PC-9 (cell line): Measurements from ENCODE around the gene PSMB2. TPM values are rescaled to one million over a fixed set of nuclear protein-coding genes. Genes with fewer than 3 reads are reported as not detected.

ENCODE experiments used
- BruUV-seq: library from RNA; stranded (reverse); fragments of 400-500 nt; replicated peaks from 2 replicates; lab custom pipeline; 2021; lab: Mats Ljungman, UMichigan
- CTCF ChIA-PET: fragments of 300-600 bp; sonication (Branson Sonifier 250); formaldehyde crosslinking; loops from one replicate; lab custom pipeline; 2022; ENCODE audit warnings: antibody characterized with exemption; lab: Charles Lee
- POLR2A ChIA-PET: fragments of 300-600 bp; sonication (Branson Sonifier 250); formaldehyde crosslinking; loops from one replicate; lab custom pipeline; 2022; ENCODE audit warnings: antibody characterized with exemption; ENCODE audit not compliant: unreplicated experiment; lab: Charles Lee
- DNase-seq, 2 experiments: peaks; one replicate each; pipeline versions ENCODE4 v3.0.0 to v3.0.0-alpha.2; 2015 to 2022; ENCODE audit warnings: mixed read lengths in 1 of 2
- H2AFZ ChIP-seq: fragments of 200-600 bp; sonication (generic); 2 replicates; pipeline ENCODE4 v1.8.1; 2017; ENCODE audit warnings: antibody characterized with exemption
- H3F3A ChIP-seq: fragments of 200-600 bp; sonication (generic); 2 replicates; pipeline ENCODE4 v1.8.1; 2017; ENCODE audit warnings: antibody characterized with exemption, mild to moderate bottlenecking, low read depth; ENCODE audit not compliant: insufficient read depth
- H3K27ac ChIP-seq: fragments of 200-600 bp; sonication (generic); 2 replicates; pipeline ENCODE4 v1.6.1; 2016; ENCODE audit warnings: mixed run types
- H3K27me3 ChIP-seq: fragments of 200-600 bp; sonication (generic); 2 replicates; pipeline ENCODE4 v1.6.1; 2016; ENCODE audit warnings: low read depth, mixed run types; ENCODE audit not compliant: insufficient read depth
- H3K36me3 ChIP-seq: fragments of 200-600 bp; sonication (generic); 2 replicates; pipeline ENCODE4 v1.6.1; 2016; ENCODE audit warnings: low read depth, mixed run types
- H3K4me1 ChIP-seq: fragments of 200-600 bp; sonication (generic); replicated peaks from 2 replicates; pipeline ENCODE4 v1.6.1; 2016; ENCODE audit warnings: mixed run types; ENCODE audit not compliant: insufficient read depth
- H3K4me2 ChIP-seq: fragments of 200-600 bp; sonication (generic); 2 replicates; pipeline ENCODE4 v1.6.1; 2017; ENCODE audit warnings: mixed run types
- H3K4me3 ChIP-seq: fragments of 200-600 bp; sonication (generic); 2 replicates; pipeline ENCODE4 v1.6.1; 2016; ENCODE audit warnings: mixed run types
- H3K79me2 ChIP-seq: fragments of 200-600 bp; sonication (generic); 2 replicates; pipeline ENCODE4 v1.6.1; 2017; ENCODE audit warnings: low read depth, mixed run types
- H3K9me2 ChIP-seq: fragments of 200-600 bp; sonication (generic); 2 replicates; pipeline ENCODE4 v1.8.1; 2017; ENCODE audit warnings: mild to moderate bottlenecking; ENCODE audit not compliant: insufficient read depth
- H3K9me3 ChIP-seq: fragments of 200-600 bp; sonication (generic); 2 replicates; pipeline ENCODE4 v1.8.1; 2016; ENCODE audit warnings: low read depth; ENCODE audit not compliant: insufficient read depth
- H4K20me1 ChIP-seq: fragments of 200-600 bp; sonication (generic); 2 replicates; pipeline ENCODE4 v1.8.1; 2017; ENCODE audit not compliant: insufficient read depth
- CTCF ChIP-seq: fragments of 200-600 bp; sonication (generic); conservative IDR thresholded peaks from 2 replicates; pipeline ENCODE4 v1.6.1; 2017; ENCODE audit warnings: mixed run types, antibody characterized with exemption, mild to moderate bottlenecking, moderate library complexity
- EZH2 ChIP-seq: fragments of 200-600 bp; sonication (generic); IDR thresholded peaks from 2 replicates; pipeline ENCODE4 v1.8.0; 2017; ENCODE audit warnings: antibody characterized with exemption, low read depth
- intact Hi-C: fragments of 100-400 bp; cut with micrococcal nuclease; formaldehyde crosslinking; loops from one replicate; pipeline ENCODE4 v1.10.0; 2022; ENCODE audit not compliant: unreplicated experiment
- total RNA-seq: library from RNA; stranded (reverse); gene quantifications from 2 replicates; pipeline ENCODE4 v1.2.3, GENCODE V29; 2021

The PSMB2 gene
- total RNA-seq, 1 experiment from 2014 or later = 206 TPM

GRCh38 chr1:35595684-35596083 lies 45.6 kb downstream of the PSMB2 start:
- ChIA-PET POLR2A (no interaction called here), CTCF (no interaction called here)
- Histone ChIP-seq H3K27me3 (no peaks in the 10 kb centered on the region), H2AFZ (no peak overlapping the region), H3K4me1 (no peaks in the 10 kb centered on the region), H3K4me3 (no peak overlapping the region), H4K20me1 (peaks cover 3% of the 10 kb centered on the region; the same call in 1 of the 2 replicates), H3F3A (no peaks in the 10 kb centered on the region), H3K9me3 (no peaks in the 10 kb centered on the region), H3K4me2 (no peak overlapping the region), H3K9me2 (no peaks in the 10 kb centered on the region), H3K36me3 (0 out of 2 replicates have a peak, but pooled peaks cover 5% of the 10 kb centered on the region), H3K27ac (no peak overlapping the region), H3K79me2 (no peaks in the 10 kb centered on the region)
- TF ChIP-seq CTCF = no peak
- no peak for TF ChIP-seq EZH2
- BruUV-seq = no TSS peak
- intact Hi-C loops = no loop called here
- no peak for DNase-seq

GRCh38 chr1:35594005-35594760 lies 47.1 kb downstream of the PSMB2 start:
- H3K4me2 ChIP-seq = no peak overlapping the region
- TF ChIP-seq EZH2 (no peak), CTCF (no peak)
- no peak overlapping the region for H3K27ac ChIP-seq
- POLR2A ChIA-PET = no interaction called here
- H3K36me3 ChIP-seq = no peaks in the 10 kb centered on the region
- H3F3A ChIP-seq = no peaks in the 10 kb centered on the region
- H3K79me2 ChIP-seq = no peaks in the 10 kb centered on the region
- H2AFZ ChIP-seq = no peak overlapping the region
- intact Hi-C loops = no loop called here
- BruUV-seq = TSS peak; percentile 5
- CTCF ChIA-PET = interaction anchor here (0.6 kb wide), 1 partner anchor 121 kb away, joined by 3 read pairs; no protein-coding TSS in a partner anchor
- H3K9me3 ChIP-seq = no peaks in the 10 kb centered on the region
- no peaks in the 10 kb centered on the region for H3K27me3 ChIP-seq
- H3K9me2 ChIP-seq = no peaks in the 10 kb centered on the region
- no peak for DNase-seq
- peaks cover 3% of the 10 kb centered on the region; the same call in 1 of the 2 replicates for H4K20me1 ChIP-seq
- H3K4me3 ChIP-seq = no peak overlapping the region
- no peaks in the 10 kb centered on the region for H3K4me1 ChIP-seq

- Histone ChIP-seq H3K9me3 (no peaks in the 10 kb centered on the region), H3K27me3 (no peaks in the 10 kb centered on the region), H3K4me2 (no peak overlapping the region), H3K27ac (no peak overlapping the region), H3K9me2 (no peaks in the 10 kb centered on the region), H2AFZ (no peak overlapping the region), H3K4me3 (no peak overlapping the region), H4K20me1 (no peaks in the 10 kb centered on the region), H3K36me3 (no peaks in the 10 kb centered on the region), H3K4me1 (no peaks in the 10 kb centered on the region), H3K79me2 (no peaks in the 10 kb centered on the region), H3F3A (no peaks in the 10 kb centered on the region)
- BruUV-seq = no TSS peak
- peak in 1 of 2 experiments; percentile 22 for DNase-seq
- ChIA-PET CTCF (interaction anchor here (0.6 kb wide), 1 partner anchor 24 kb away, joined by 3 read pairs; no protein-coding TSS in a partner anchor), POLR2A (interaction anchor here (0.7 kb wide), 1 partner anchor 26 kb away, joined by 7 read pairs; no protein-coding TSS in a partner anchor)
- intact Hi-C loops = no loop called here
- TF ChIP-seq EZH2 = no peak
Measured at GRCh38 chr1:35592991-35593769, 48.1 kb downstream of the PSMB2 start.
